ELR (cell line): ENCODE measurements around the gene SPATA31D3.
A peak's percentile ranks its signal among the peaks of the same experiment; 100 is the strongest.
"Not testable (repeated sequence)": the region's sequence is repeated elsewhere in the genome, so short reads cannot be mapped to it uniquely, and the experiment has no call there.

Experiments
- DNase-seq: peaks from one replicate; pipeline ENCODE4 v3.0.0-alpha.2; 2015; ENCODE audit warnings: low read depth

SPATA31D3 gene

GRCh38 chr9:81943393-81943792, at the start of gene SPATA31D3:
Gene SPATA31D3 (plus strand): TSS chr9:81943500. CDS start chr9:81943586, 86 bp downstream.
- DNase-seq = not testable (repeated sequence)

GRCh38 chr9:81893929-81894328, 49.4 kb upstream of the SPATA31D3 start:
- no peak for DNase-seq

- peak; percentile 39 for DNase-seq
These were observed 48.4 kb upstream of the SPATA31D3 start for GRCh38 chr9:81894891-81895290.

GRCh38 chr9:81896070-81896469, 47.2 kb upstream of the SPATA31D3 start:
- DNase-seq = peak; percentile 30

GRCh38 chr9:81898851-81899250, 44.4 kb upstream of the SPATA31D3 start:
- DNase-seq = no peak

GRCh38 chr9:81902196-81902595, 41.1 kb upstream of the SPATA31D3 start:
- DNase-seq = no peak

- peak; percentile 44 for DNase-seq
These were observed 40.7 kb upstream of the SPATA31D3 start for GRCh38 chr9:81902626-81903025.

GRCh38 chr9:81906671-81907070, 36.6 kb upstream of the SPATA31D3 start:
- DNase-seq = peak; percentile 24

- no peak for DNase-seq
These were observed 31.2 kb upstream of the SPATA31D3 start for GRCh38 chr9:81912135-81912534.

GRCh38 chr9:81915801-81916505, 27.3 kb upstream of the SPATA31D3 start:
- no peak for DNase-seq

GRCh38 chr9:81918507-81918906, 24.8 kb upstream of the SPATA31D3 start:
- not testable (repeated sequence) for DNase-seq

GRCh38 chr9:81928305-81928704, 15.0 kb upstream of the SPATA31D3 start, which contains the start of gene SPATA31D4:
Gene SPATA31D4 (plus strand): TSS chr9:81928428. CDS start chr9:81928514, 86 bp downstream.
- DNase-seq = not testable (repeated sequence)

GRCh38 chr9:81930147-81930546, 13.2 kb upstream of the SPATA31D3 start:
- not testable (repeated sequence) for DNase-seq

- DNase-seq = not testable (repeated sequence)
These were observed 9.8 kb upstream of the SPATA31D3 start for GRCh38 chr9:81933547-81933946.

- not testable (repeated sequence) for DNase-seq
These were observed 5.3 kb downstream of the SPATA31D3 start for GRCh38 chr9:81948650-81949049.

- DNase-seq = no peak
These were observed 9.8 kb downstream of the SPATA31D3 start for GRCh38 chr9:81953096-81953495.

- DNase-seq = no peak
These were observed 12.3 kb downstream of the SPATA31D3 start for GRCh38 chr9:81955625-81956024.

GRCh38 chr9:81964218-81965171, 21.2 kb downstream of the SPATA31D3 start:
- DNase-seq = no peak

GRCh38 chr9:81968026-81968425, 24.7 kb downstream of the SPATA31D3 start:
- DNase-seq = no peak

- peak; percentile 3 for DNase-seq
These were observed 26.7 kb downstream of the SPATA31D3 start for GRCh38 chr9:81969971-81970370.

GRCh38 chr9:81971727-81972126, 28.4 kb downstream of the SPATA31D3 start:
- no peak for DNase-seq

- DNase-seq = no peak
These were observed 31.5 kb downstream of the SPATA31D3 start for GRCh38 chr9:81974764-81975163.

GRCh38 chr9:81976351-81976750, 33.1 kb downstream of the SPATA31D3 start:
- DNase-seq = no peak
